HG02642 (cell line): ENCODE results near the gene KRT74.

ENCODE experiments used
- ATAC-seq: cut with Tn5 transposase; IDR thresholded peaks from one replicate; pipeline ENCODE4 v1.9.1; 2021; ENCODE audit warnings: mild to moderate bottlenecking; ENCODE audit not compliant: unreplicated experiment, poor library complexity

The KRT74 gene

DNA sequence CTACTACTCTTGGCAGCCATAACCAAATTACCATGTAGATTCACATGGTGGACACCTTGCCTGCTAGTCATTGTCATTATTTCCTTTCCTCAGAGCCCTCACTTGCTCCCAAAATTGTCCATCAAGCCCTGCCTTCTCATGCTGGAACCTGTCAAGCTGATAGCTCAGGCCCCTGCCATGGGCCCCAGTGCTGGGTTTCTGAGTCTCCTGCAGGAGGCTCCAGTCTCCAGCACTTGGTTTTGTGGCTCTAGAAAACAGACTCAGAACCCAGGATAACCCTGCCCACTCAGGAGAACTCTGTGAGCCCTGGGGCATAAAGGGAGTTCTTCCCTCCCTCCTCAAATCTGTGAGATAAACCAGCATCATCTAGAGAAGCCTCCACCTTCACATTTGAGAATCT is 31.5 kb downstream of the KRT74 start:
- ATAC-seq, result no peak

DNA sequence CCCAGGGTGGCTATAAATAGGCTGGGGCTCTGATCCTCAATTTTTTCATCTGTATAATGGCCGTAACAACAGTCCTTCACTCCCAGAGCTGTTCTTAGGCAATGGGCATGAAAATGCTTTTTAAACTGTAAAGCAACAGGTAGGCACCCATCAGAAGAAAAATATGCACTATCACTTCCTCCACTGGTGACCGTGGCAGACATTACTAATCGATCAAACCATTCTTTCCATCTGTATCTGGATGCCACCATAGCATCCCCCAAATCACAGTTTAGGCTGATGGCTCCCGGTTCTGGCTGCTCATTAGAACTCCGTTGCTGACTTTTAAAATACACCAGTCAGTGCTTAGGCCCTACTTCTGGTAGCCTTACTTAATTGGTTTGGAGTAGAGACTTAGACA is 31.9 kb downstream of the KRT74 start:
- no peak for ATAC-seq

DNA sequence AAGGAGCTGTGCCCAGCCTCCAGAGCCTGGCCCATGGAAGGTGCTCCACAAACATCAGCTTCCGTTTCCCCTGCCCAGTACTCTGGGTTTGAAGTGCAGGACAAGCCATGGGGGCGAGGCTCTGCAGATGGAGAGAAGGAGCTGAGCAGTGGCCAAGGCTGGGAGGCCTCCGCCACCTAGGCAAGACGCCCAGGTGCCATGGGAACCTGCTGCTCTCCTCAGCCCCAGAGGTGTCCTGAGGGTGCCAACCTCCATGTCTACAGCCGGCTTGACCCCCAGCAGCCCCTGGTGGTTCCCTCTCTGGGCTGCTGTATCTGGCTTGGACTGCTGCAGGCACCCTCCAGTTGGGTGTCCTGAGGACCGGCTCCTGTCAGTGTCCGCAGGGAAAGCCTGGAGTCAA is 33.1 kb downstream of the KRT74 start:
- no peak for ATAC-seq

DNA sequence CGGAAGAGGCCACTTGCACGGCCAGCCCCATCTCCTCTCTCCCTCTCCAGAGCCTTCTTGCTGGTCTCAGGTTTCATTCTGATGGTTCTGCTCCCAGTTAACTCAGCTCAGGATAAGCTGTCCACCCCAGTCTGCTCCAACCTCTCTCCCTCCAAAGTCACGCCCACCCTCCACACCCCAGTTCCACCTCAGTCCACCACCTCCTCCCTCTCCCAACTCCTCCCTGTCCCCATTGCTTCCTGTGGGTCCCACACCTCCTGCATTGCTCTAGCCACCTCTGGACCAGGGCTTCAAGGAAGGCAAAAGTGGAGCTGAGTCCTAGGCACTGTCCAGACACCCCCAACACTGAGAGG is 33.8 kb downstream of the KRT74 start:
- ATAC-seq, result no peak

DNA sequence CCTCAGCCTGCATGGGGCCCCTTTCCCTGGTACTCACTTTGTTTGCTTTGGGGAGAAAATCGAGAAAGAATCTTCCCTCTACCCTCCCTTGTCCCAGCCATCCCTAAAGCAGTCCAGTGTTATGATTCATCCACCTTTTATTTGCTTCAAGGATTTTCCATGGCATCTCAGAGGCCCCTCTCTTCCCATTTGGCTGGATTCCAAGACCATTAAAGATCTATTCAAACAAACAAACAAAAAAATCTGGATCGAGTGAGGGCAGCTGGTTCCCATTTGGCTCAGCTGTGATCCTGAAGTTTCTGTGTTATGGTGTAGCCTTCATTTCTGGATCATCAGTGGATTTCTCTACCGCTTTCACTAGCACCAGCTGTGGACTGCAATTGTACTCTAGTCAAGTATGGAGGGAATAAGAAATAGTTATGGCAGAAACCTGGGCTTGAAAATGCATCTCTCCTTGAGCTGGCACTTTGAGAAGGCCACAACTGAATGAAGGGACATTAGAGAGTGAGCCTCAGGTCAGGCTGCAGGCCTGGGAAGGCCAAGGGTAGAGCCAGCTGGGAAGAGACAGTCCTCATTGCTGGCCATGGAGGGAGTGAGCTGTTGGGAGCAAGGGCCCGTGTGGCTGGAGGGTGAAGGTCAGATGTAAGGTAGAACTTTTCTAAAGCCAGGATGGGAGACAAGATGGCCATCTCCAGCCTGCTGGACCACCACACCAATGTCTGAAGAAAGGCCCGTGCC is 34.4 kb downstream of the KRT74 start:
- ATAC-seq, result no peak

DNA sequence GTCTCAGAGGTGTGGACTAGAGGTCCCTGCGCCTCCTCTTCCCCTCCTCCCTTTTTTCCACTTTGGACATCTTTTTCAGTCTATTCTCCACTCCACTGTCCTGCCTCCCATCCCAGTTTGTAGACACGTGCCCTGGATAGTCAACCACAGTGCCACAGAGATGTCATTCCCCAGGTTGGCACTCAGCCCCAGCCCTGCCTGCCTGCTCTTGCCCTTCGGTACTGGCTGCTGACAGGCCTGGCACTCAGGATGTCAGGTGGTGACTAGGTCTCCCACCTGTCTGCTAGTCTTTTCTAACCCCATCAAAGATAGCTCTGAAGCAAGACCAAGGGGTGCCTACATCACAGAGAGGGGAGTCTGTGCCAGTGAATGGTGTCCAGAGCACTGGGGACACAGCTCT is 36.5 kb downstream of the KRT74 start:
- no peak for ATAC-seq

DNA sequence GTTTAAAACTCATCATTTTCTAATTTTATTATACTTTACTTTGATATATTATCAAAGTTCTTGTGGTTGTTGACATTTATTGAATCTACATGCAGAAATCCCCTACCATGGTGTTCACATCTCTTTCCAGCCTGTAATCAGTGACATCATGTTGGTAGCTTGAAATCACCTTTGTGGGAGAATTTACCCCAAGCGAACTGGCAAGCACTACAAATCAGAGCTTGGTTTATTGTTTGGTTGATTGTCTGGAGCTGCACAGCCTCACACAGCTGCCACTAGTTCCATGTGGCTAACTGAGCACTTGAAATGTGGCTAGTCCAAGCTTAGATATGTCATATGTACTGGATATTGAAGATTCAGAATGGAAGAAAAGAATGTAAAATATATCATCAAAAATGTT is 38.1 kb downstream of the KRT74 start:
- no peak for ATAC-seq

DNA sequence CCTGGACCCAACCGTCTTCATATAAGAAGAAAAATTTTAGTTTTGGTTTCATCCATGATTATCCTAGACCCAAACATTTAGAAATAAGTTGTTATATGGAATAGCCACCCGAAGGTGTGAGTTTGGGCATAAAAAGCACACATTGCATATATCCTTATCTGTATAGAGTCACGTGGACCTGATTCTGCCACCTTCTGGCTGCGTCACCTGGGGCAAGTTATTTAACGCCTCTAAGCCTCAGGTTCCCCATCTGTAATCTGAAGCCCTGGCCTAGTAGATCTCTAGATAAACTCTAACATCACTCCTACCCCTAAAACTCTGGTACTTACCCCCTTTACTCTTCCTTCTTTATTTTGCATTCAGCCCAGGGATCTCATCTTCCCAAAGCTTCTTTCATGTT is 39.2 kb downstream of the KRT74 start:
- ATAC-seq, result no peak

DNA sequence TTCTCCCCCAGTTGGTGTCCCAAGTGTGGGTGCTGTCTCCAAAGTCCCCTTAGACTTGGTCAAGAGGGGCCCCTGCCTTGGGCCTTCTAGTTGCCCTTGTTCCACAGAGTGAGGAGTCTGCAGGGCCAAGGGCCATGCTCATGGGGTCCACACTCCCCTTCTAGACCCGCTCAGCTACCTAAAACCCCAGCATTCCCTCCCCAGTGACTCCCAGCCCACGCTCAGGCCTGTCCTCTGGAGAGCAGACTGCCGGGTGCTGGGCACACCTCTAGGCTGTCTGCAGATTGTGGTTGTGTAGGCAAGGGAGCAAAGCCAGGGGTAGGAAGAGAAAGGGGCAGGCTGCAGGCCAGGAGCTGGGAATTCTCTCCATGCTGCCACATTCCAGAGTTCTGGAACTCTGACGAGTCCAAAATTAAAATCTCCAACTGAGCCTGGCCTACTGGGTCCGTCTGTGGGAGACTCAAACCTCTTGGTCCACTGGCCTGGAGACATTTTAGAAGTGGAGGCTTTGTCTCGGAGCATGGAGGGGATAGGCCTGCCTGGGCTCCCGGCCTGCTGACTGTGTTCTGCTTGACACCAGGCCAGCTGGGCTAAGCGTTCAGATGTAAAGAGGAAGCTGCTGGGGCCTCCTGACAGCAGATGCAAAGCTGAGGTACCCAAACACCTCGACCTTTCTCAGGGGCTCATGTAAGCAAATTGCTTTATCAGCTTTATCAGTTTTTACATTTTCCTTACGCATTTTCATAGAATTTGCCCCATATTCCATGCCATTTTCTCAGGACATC is 39.8 kb downstream of the KRT74 start:
- no peak for ATAC-seq

DNA sequence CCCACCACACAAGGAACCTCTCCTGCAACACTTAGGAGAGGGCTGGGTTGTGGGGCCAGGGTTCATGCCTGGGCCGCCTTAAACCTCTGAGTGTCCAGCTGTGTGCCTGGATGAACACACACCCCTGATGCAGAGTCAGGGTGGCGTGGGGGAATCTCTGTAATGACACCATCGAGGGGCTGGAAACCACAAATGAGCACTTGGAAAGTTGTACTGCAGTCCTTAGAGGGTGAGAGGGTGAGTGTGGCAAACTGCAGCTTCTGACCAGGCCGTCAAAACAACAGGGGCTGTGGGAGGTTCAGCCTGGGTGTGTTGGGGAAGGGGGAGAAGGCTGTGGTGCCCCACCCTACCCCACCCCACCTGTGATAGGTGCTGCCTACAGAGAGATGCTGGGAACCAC is 41.0 kb downstream of the KRT74 start:
- no peak for ATAC-seq

DNA sequence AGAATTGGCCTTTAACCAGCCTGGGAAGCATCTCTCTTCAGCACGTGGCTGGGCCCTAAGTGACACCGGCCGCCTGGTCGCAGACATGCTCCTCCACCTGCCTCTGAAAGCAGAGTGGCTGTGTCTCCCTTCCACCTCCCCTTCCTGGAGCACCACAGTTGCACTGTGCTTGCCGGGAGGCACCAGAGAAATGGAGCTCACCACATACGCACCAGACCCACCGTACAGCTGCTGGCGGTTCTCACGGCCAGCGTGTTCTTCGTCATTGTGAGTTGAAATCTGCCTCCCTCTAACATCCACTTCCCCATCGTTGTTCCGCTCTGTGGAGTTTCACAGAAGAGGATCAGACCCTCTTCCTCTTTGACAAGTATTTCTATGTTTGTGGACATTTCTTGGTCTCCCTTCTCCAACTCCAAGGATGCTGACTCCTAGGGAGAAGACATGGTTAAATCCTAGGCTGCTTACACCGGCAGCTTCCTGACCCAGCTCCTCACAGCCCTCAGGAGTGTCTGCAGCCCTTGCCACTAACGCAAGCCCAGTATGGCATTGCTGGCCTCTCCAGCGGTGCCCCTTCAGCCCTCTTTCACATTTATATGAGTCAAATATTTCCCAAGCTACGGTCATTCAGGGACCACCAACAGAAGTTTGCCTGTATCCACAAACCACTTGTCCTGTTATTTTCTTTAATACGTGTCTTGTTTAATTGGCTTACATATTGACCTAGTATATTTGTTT is 41.9 kb downstream of the KRT74 start:
- ATAC-seq, result no peak

DNA sequence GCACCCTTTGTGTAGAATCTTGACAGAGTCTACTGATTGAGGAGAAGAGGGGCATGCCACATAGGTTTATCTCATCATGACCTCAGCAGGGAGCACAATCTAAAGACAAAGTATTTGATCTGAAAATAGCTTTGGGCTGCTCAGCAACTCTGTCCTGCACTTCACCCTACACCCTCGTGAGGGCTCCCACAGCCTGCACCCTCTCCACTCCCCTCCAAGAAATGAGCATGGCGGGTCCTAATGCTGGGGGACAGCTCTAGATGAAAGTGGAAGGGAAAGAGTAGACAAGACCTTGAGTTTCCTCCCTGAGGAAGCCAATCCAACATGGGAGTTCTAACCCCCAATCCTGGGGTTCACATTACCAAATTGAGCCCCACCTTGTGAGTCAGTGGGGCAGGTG is 42.7 kb downstream of the KRT74 start:
- ATAC-seq, result no peak

DNA sequence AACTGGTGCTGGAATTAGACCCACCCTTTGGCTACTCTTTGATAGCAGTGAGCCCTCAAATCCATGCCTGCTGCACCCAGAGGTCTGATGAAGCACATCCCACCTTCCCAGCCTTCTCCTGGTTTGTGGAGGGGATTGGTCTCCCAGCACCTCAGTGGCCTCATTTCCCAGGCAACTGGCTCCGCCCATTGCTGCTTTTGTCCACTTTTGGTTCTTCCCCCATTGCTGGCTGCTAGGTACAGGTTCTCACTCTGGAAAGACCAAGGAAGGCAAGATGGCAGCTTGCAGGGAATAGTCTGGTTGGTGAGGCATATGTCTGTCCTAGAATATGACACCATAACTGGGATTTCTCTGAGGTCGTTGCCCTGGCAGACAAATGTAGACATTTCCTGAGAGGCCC is 43.3 kb downstream of the KRT74 start:
- ATAC-seq, result no peak

DNA sequence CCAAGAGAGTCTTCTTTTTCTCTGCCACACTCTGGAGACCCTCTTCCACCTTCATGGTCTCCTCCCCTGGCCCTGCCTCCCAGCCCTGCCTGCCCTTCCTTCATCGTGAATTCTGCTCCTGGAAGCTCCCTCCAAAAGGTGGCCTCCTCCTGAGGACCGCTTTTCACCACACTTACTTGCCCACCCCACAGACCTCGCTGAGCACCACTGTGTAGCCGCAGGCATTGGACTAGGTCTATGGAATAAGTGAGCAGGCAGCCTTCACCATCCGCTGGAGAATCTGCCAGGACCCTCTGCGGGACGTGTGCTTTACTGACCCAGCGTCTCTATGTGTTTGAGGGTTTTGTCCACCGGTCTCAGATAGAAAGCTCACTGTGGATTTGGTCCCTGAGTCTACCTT is 43.8 kb downstream of the KRT74 start:
- ATAC-seq, result no peak

DNA sequence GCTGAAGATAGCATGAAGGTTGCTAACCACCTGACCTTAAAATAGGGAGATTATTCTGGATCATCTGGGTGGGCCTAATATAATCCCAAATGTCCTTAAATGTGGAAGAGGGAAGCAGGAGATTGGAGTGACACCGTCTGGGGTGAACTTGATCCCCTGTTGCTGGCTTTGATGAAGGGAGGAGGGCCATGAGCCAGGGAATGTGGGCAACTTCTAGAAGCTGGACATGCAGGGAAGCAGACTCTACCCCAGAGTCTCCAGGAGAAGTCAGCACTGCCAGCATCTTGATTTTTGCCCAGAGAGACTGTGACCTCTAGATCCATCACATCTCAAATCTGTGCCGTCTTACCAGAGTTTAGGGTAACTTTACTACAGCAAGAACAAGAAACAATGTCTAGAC is 44.2 kb downstream of the KRT74 start:
- no peak for ATAC-seq

DNA sequence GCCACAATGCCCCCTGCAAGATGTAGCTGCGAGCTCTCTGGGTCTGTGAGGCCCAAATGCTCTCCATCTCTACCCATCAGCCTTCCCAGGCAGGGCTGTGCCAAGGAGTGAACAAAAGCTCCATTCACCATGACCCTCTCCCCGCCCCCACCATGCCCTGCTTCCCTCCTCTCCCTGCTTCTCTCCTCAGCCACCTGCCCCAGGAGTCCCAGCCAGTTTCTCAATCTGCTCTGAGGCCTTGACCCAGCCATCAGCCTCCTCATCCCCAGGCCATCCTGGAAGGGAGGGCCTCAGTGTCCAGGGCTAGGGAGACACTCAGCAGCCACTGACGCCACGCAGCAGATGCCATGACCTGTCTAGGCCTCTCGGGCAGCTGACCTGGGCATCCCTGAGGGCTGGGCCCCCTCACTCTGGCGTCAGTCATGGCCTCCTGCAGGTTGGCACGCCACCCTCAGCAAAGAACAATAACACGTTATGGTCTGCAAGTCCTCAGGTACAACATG is 45.0 kb downstream of the KRT74 start:
- ATAC-seq, result no peak

DNA sequence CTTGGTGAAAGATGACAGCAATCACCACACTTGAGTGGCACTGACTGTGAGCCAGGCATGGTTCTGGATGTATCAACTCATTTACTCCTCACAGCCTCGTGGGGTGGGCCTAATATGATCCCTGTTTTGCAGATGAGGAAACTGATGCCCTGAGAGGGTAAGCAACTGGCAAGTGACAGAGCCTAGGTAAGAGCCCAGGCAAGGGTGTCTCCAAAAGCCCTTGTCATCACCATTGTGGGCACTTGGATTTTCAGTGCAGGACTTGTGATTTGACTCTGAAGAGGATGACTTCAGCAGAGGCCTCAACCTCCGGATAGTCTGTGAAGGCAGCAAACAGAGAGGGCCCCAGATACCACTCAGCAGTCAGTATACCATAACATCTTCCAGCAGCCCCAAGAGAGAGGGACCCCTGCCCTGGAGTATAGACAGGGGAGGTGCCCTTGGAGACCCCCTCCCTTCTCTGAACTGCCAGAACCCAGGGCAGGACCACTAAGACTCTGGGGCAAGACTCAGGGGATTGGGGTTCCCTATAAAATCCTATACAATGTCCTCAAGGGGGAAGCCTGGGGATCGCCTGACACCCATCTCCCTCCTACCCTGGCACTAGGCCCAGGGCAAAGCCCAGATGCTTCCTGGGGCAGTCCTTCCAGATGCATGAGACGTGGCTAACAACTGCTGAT is 46.4 kb downstream of the KRT74 start:
- no peak for ATAC-seq

DNA sequence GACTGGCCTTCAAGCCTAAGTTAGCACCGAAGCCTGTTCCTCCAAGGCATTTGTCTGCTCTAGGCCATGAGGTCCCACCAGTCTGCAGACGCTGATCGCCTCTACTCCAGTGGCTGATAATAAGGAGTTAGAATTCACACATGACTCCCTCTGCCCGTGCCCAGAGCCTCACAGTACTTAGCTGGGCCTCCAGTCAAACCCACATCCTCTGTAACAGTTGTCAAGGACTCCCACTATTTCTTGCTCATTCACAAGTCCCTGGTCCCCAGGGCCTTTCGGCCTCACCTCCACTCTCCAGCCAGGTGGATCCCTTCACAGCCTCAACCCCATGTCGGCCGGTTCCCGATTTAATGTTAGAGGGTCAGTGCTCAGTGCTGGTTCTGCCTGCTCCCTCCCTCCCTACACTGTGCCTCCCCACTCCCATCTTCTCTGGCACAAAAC is 47.1 kb downstream of the KRT74 start:
- no peak for ATAC-seq

DNA sequence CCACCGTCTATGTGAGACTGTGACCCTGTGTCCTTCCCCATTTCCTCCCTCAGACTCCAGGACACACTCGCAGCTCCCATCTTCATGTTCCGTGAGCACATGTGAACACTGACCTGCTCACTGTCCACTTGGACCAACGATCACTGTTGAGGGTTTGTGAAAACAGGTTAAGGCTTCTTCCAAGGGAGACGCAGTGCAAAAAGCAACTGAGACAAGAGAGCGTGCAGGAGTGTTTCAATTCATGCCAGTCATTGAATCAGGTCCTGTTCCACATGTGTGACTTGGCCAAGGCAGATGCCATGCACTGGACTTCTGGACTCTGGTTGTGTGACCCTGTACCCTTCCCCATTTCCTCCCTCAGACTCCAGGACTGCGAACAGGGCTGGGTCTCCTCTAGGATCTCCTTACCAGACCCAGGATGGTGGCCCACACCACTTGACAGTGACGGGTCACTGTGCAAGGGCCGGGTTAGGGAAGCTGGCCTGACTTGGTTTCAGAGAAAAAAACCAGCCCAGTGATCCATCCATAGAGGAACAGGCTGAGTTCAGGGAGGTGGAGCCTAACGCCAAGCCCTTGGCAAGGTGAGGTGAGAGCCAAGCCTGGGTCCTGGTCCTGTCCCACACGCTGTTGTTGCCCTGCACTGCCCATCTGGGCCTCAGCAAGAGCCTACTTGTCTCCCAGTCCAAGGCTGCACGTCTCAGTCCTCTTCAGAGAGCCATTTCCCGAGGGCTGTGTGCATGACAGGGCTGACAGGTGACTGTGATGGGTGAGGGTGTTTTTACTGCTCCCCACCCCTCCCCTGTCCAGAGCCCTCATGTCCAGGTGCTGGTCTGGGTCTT is 47.8 kb downstream of the KRT74 start:
- ATAC-seq, result no peak
